NK-92 treated with Interleukin-12 subunit alpha and Interleukin-12 subunit beta, amount 100 ng/mL, for 24 hours (cell line): ENCODE measurements around the gene FAM83D.
"Not testable (repeated sequence)": the region's sequence is repeated elsewhere in the genome, so short reads cannot be mapped to it uniquely, and the experiment has no call there.

Experiments
- DNase-seq: peaks from one replicate; lab custom pipeline; 2025; lab: John Stamatoyannopoulos, UW

Gene FAM83D

DNA sequence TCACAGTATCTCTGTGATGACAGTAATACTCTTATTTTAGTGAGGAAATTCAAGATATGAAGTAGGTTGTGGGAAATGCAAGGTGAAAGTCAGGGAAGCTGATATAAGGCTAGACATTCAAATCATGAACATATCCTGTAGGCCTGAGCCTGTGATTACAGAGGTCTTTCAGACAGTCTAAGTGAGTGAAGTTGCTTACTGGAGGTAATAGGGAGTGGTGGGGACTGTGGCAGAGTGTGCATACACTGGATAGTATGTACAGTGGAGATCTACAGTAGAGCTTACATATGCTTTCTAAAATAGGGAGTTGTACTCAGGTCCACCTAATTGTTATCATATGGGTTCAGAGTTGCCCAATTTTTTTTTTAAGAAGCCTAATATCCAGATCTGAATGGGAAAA lies 39.0 kb downstream of the FAM83D start:
- no peak for DNase-seq

DNA sequence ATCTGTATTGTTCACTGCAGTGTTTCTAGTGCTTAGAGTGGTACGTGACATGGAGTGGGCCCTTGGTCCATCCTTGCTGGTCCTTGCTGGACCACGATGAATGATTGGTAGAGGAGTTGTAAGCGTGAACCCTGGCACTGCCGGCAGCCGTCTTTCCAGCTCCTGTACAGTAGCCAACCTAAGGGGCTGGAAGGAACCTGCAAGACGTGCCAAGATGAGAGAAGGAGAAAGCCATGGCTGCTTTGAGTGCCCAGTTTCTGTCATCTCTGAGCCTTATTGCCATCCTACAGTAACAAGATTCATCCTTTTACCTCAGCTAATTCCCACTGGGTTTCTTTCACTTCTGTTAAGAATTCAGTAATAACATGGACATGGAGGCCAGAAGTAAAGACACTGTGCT lies 41.9 kb downstream of the FAM83D start:
- DNase-seq = no peak

DNA sequence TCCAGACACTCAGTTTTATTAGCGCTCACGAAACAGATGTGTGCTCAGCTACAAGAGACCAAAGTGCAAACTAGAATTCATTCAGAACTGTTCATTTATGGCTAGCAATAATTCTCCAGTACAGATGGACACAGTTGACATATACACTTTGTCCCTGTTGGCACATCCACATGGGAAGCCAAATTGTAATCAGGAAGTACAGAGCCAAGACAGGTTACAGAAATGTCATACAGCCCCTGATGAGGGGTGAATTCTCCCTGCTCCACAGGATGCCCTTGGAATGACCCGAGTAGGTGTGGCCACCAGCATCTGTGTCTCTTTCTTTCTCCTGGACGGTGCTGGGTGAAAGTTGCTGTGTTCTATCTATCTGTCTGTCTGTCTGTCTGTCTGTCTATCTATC lies 43.5 kb downstream of the FAM83D start:
- no peak for DNase-seq

DNA sequence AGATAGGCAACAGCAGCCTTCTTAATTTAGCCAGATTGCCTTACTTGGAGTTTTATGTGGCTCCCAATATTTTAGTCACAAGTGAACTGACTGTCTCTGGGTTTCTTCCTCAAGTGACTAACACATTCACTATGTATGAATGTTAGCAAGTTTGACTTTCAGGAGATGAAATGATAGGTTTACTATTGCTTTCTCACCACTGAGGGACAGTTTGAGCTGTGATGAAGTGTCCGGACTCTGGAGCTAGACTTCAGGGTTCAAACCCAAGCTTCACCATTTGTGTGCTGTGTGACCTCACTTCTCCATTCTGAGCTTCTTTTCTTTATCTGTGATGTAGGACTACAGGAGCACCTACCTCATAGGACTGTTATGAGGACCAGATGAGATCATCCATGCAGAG lies 44.1 kb downstream of the FAM83D start:
- no peak for DNase-seq

DNA sequence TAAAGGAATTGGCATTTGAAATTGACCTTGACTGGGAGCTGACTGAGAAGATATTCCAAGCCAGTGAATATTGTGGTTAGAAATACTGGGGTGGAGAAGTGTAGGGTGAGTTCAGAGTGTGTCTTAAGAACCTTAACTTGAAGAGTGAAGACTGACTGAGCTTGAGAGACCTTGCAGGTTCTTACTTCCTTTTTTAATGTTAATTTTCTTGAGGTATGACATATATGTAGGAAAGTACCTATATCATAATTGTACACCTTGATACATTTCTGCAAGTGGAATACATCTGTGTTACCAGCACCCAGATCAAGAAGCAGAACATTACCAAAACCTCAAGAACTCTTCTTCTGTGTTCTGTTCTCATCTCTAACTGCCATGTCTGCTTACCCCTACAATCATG lies 46.9 kb downstream of the FAM83D start:
- DNase-seq = no peak

GRCh38 chr20:38973645-38974044 lies 47.4 kb downstream of the FAM83D start:
- DNase-seq = no peak

DNA sequence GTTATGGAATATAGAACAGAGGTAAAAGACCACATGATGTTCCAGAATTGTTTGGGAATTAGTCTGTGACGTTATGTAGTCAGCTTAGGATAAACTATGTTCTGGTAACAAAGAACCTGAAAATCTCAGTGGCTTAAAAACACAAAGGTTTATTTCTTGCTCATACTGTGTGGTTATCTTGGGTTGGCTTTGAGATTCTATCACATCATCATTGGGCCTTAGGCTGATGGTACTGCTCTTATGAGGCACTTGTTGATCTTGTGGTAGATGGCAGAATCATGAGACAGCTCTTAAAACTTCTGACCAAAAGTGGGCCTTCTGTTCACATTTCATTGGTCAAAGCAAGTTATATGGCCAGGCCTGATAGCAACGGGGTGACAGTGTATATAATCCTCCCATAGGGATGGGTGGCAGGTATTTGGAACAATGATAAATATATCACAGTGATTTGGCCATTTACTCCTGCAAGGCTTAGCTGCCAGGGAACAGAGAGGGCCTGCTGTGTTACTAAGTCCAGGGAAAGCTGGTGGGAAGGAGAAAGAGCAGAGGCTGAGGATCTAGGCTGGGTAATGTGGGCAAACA lies 49.4 kb downstream of the FAM83D start:
- DNase-seq = no peak

DNA sequence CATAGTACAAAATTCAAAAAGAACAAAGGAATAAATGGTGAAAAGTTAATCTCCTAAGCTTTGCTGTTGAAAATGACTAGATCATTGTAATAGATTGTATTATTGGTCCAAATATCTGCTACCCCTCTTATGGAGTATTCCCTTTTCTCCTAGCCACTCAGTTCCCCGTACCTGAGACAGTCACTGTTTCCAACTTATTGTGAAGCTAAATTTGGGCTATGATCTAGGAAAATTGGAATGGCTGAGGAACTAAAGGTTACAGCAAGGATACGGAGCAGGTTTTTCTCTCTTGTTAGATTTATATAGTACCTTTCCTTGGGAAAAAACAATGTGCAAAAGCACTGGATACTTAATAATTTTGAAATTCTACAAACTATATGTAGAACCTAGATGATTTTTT lies 53.2 kb downstream of the FAM83D start:
- no peak for DNase-seq

DNA sequence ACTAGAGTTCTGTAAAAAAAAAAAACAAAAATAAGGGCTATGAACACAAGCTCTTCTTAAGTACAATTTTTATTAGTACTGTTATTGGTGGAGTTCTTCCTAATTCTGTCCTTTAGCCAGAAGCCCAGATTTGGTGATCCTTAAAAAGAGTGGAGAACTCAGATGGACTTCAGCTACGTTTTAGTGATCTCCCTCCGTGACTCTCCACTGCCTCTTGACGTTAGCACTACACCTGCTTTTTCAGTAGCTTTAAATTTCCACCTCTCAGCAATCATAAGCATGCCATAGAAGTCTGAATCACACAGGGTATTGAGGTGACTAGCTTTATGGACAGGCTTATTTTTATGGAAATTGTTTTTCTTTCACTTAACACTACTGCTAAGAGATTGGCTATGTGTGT lies 53.6 kb downstream of the FAM83D start:
- DNase-seq = no peak

DNA sequence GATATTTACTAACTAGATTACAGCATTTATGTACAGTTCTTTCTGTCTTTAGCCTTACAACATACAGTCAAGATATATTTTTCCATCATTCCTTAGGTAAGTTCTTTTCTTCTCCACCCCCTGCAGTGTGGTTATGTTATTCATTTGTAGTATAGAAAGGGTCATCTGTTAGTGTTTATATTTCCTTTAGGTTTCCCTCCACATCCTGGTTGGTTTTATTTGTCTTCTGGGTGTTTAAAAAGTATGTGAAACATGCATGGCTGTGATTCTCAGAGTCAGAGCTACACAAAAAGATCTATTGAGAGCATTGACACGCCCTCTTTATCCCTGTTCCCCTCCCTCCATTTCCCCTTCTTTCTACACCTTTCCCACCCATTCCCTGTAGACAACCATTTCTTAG lies 56.1 kb downstream of the FAM83D start:
- DNase-seq = no peak

GRCh38 chr20:38985060-38985459 lies 58.8 kb downstream of the FAM83D start:
- DNase-seq = no peak

DNA sequence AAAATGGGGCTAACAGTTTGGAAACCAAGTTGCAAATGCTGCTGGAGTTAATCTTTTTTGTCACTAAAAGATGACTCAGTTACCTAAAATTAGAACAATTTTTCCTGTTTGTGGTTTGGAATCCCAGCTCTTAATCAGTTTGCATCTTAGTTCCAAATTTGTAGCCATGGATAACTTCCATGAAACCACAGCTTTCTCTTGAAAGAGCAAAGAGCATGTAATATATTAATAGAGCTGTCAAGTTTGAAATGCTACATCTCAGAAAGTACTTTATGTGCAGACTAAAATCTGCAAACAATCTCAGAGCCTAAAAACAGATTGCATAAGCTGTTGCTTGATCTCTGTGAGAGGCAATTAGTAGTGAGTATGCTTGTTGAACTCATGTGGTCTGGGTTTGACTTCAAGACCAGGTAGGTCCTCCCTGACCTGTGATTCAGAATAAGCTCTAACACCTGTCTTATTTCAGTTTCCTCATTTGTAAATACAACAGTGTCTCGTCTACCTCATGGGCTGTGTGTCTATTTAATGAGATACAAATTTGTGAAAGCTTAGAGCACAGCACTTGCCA lies 59.5 kb downstream of the FAM83D start:
- no peak for DNase-seq

GRCh38 chr20:38986663-38987062 lies 60.4 kb downstream of the FAM83D start:
- DNase-seq = no peak

DNA sequence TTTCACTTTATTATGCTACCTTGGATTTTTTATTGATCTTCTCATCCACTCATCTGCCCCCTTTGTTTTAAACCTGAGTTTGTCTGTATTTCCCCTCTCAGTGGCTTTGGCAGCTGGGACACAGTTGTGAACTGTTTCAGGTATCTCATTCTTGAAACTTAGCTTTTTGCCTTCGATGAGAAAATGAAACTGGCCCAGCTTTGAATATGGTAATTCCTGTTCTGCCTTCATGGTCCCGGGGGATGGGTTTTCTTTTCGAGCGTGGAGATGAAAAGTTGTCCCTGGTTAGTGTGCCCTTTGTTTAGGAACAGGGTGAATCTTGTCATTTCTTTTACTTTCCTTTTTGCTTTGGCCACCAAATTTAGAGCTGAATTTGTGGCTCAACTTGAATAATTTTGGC lies 61.6 kb downstream of the FAM83D start:
- no peak for DNase-seq

GRCh38 chr20:38990728-38991127 lies 64.5 kb downstream of the FAM83D start:
- no peak for DNase-seq

- no peak for DNase-seq
These were observed 65.8 kb downstream of the FAM83D start for GRCh38 chr20:38991814-38992704.

GRCh38 chr20:38995536-38996044 lies 69.4 kb downstream of the FAM83D start:
- no peak for DNase-seq

DNA sequence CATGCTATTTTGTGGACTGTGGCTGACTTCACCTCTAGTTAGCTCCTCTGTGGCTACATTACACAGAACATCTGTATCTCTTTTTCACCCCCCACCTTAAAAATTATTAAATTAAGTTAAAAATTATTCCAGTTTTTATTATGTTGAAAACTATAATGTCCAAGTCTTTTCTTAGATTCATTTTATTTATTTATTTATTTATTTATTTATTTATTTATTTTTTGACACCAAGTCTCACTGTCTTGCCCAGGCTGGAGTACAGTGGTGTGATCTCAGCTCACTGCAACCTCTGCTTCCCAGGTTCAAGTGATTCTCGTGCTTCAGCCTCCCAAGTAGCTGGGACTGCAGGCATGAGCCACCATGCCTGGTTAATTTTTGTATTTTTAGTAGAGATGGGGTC lies 70.6 kb downstream of the FAM83D start:
- not testable (repeated sequence) for DNase-seq

GRCh38 chr20:38997622-38998021 lies 71.4 kb downstream of the FAM83D start:
- DNase-seq = peak; percentile 35

DNA sequence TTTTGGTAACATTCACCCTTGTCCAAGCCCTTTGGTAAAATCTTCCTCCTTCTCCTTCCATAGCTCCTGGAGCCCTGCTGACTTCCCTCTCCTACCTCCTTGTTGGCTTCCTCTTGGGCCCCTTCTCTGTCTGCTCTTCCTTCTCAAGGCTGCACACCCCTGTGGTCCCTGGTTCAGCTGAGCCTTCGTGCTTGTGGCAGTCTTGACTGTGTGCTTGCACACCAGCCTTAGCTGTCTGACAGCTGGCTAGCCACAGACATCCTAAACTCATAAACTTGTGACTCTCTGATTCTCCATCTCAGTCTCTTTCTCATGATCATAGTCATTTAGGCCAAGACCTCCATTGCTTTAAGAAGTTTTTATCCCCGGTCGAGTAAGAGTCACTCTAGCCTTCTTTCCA lies 73.0 kb downstream of the FAM83D start:
- no peak for DNase-seq

GRCh38 chr20:38999965-39000910 lies 74.0 kb downstream of the FAM83D start:
- no peak for DNase-seq
